HepG2 (cell line): Measurements from ENCODE around the gene NFE2L3. TPM values are rescaled to one million over a fixed set of nuclear protein-coding genes. Genes with fewer than 3 reads are reported as not detected.

Experiments used
- CCDC6 ChIP-seq: sonication (generic); formaldehyde crosslinking; IDR thresholded peaks from 2 replicates; pipeline ENCODE4 v1.8.1; 2022; ENCODE audit warnings: mild to moderate bottlenecking, missing genetic modification reagents, moderate library complexity
- DNMT1 ChIP-seq: sonication (generic); formaldehyde crosslinking; IDR thresholded peaks from 2 replicates; pipeline ENCODE4 v1.5.1; 2020; ENCODE audit warnings: mild to moderate bottlenecking, missing genetic modification reagents
- HOXA9 ChIP-seq: sonication (generic); formaldehyde crosslinking; IDR thresholded peaks from 2 replicates; pipeline ENCODE4 v1.8.1; 2022; ENCODE audit warnings: missing genetic modification reagents, mild to moderate bottlenecking, moderate library complexity, borderline replicate concordance
- MEIS2 ChIP-seq: sonication (generic); formaldehyde crosslinking; IDR thresholded peaks from 2 replicates; pipeline ENCODE4 v1.9.0; 2021; ENCODE audit warnings: mild to moderate bottlenecking, missing genetic modification reagents
- NONO ChIP-seq, 2 experiments: fragments of 450-650 bp in 1 of 2; sonication (generic) in 1 of 2; formaldehyde crosslinking in 1 of 2; IDR thresholded peaks in 1 of 2; conservative IDR thresholded peaks in 1 of 2; 2 replicates each; pipeline versions ENCODE4 v1.6.1 to v1.8.0; 2017 to 2022; ENCODE audit warnings: mild to moderate bottlenecking in 1 of 2, missing genetic modification reagents in 1 of 2, moderate library complexity in 1 of 2
- PATZ1 ChIP-seq: sonication (generic); formaldehyde crosslinking; IDR thresholded peaks from 2 replicates; pipeline ENCODE4 v1.4.0; 2020; ENCODE audit warnings: missing genetic modification reagents
- PCBP1 ChIP-seq: fragments of 200-400 bp; formaldehyde crosslinking; IDR thresholded peaks from 2 replicates; pipeline ENCODE4 v1.6.1; 2017; ENCODE audit warnings: mild to moderate bottlenecking, low read depth, low read length, borderline replicate concordance
- PITX1 ChIP-seq: sonication (generic); formaldehyde crosslinking; IDR thresholded peaks from 2 replicates; pipeline ENCODE4 v1.5.1; 2020; ENCODE audit warnings: mild to moderate bottlenecking, missing genetic modification reagents
- SAP130 ChIP-seq: IDR thresholded peaks from 2 replicates; pipeline ENCODE4 v1.6.1; 2016; ENCODE audit warnings: low read depth
- TAF1 ChIP-seq: sonication (generic); formaldehyde crosslinking; IDR thresholded peaks from 2 replicates; pipeline ENCODE4 v1.4.0; 2020; ENCODE audit warnings: missing genetic modification reagents
- THAP9 ChIP-seq: sonication (generic); formaldehyde crosslinking; IDR thresholded peaks from 2 replicates; pipeline ENCODE4; 2020; ENCODE audit warnings: missing genetic modification reagents, mild to moderate bottlenecking, borderline replicate concordance
- ZFP1 ChIP-seq: IDR thresholded peaks from 2 replicates; pipeline ENCODE4 v1.6.1; 2016
- ZNF292 ChIP-seq: sonication (generic); formaldehyde crosslinking; IDR thresholded peaks from 2 replicates; pipeline ENCODE4 v1.8.1; 2022; ENCODE audit warnings: mild to moderate bottlenecking, low read depth, missing genetic modification reagents, borderline replicate concordance
- ZNF335 ChIP-seq: sonication (generic); formaldehyde crosslinking; IDR thresholded peaks from 2 replicates; pipeline ENCODE4 v1.4.0; 2020; ENCODE audit warnings: missing genetic modification reagents
- ZNF501 ChIP-seq: sonication (generic); formaldehyde crosslinking; IDR thresholded peaks from 2 replicates; pipeline ENCODE4 v1.5.1; 2020; ENCODE audit warnings: mild to moderate bottlenecking, moderate library complexity, missing genetic modification reagents
- ZNF616 ChIP-seq: sonication (generic); formaldehyde crosslinking; IDR thresholded peaks from 2 replicates; pipeline ENCODE4 v1.5.0; 2020; ENCODE audit warnings: low read depth, mild to moderate bottlenecking, missing genetic modification reagents
- ZNF747 ChIP-seq: sonication (generic); formaldehyde crosslinking; IDR thresholded peaks from 2 replicates; pipeline ENCODE4 v1.8.1; 2023; ENCODE audit warnings: missing genetic modification reagents, mild to moderate bottlenecking, borderline replicate concordance
- polyA plus RNA-seq, 8 experiments: library from polyadenylated mRNA; depleted of rRNA in 3 of 8; stranded (reverse) in 7 of 8; unstranded in 1 of 8; fragments of >200 nt; fragmentation: Illumina TruSeq in 4 of 8; extraction: Trizol in 4 of 8; gene quantifications; 2 replicates each; pipeline versions ENCODE4 v1.2.1 to v1.2.3, GENCODE V29; 2011 to 2016; ENCODE audit warnings: low read depth in 4 of 8, missing spikeins in 1 of 8, mixed read lengths in 1 of 8; ENCODE audit not compliant: insufficient read depth in 1 of 8
- total RNA-seq, 5 experiments: library from RNA; depleted of rRNA; stranded (reverse); fragments of >200 nt; fragmentation: Illumina TruSeq; extraction: Trizol; gene quantifications; 2 replicates each; pipeline ENCODE4 v1.2.3, GENCODE V29; 2016; ENCODE audit warnings: low read depth in 1 of 5
- TF ChIP-seq, protein P1 (sequence below): sonication (generic); formaldehyde crosslinking; IDR thresholded peaks from 2 replicates; pipeline ENCODE4 v1.9.0; 2021; ENCODE audit warnings: missing genetic modification reagents, borderline replicate concordance
- TF ChIP-seq, protein P2 (sequence below): sonication (generic); formaldehyde crosslinking; IDR thresholded peaks from 2 replicates; pipeline ENCODE4 v1.5.1; 2020; ENCODE audit warnings: mild to moderate bottlenecking, moderate library complexity, missing genetic modification reagents

The NFE2L3 gene
- total and polyA plus RNA-seq, 2 of the 13 experiments (the other 11 are each of a cell fraction or from before 2014, with no cell fraction given), result 11.4 to 19.4 TPM

DNA sequence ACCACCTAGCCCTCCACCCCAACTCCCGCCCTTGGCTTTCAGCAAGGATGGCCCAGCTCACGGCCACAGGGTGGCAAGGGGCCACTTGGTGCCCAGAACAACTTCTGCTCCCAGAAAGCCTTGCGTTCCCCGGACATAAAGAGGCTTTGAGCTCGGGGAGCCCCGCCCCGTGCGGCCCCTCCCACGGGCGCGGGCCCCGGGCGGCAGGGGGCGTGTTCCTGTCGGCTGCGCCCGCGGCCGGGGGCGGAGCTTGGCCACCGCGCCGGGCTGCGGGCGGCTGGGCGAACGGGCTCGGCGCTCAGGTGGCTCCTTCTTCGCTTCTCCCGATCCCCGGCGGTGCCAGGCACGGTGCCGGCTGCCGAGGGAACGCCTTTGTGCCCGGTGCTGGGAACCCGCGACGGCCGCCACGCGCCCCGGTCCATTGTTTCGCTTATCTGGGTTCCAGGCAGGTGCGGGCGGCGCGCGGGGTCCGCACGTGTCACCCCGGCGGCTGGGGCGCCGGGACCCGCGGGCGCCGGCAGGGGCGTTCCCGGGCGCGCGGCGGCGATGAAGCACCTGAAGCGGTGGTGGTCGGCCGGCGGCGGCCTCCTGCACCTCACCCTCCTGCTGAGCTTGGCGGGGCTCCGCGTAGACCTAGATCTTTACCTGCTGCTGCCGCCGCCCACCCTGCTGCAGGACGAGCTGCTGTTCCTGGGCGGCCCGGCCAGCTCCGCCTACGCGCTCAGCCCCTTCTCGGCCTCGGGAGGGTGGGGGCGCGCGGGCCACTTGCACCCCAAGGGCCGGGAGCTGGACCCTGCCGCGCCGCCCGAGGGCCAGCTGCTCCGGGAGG, at the start of gene NFE2L3 (continued):
- TF ChIP-seq, protein P1, sequence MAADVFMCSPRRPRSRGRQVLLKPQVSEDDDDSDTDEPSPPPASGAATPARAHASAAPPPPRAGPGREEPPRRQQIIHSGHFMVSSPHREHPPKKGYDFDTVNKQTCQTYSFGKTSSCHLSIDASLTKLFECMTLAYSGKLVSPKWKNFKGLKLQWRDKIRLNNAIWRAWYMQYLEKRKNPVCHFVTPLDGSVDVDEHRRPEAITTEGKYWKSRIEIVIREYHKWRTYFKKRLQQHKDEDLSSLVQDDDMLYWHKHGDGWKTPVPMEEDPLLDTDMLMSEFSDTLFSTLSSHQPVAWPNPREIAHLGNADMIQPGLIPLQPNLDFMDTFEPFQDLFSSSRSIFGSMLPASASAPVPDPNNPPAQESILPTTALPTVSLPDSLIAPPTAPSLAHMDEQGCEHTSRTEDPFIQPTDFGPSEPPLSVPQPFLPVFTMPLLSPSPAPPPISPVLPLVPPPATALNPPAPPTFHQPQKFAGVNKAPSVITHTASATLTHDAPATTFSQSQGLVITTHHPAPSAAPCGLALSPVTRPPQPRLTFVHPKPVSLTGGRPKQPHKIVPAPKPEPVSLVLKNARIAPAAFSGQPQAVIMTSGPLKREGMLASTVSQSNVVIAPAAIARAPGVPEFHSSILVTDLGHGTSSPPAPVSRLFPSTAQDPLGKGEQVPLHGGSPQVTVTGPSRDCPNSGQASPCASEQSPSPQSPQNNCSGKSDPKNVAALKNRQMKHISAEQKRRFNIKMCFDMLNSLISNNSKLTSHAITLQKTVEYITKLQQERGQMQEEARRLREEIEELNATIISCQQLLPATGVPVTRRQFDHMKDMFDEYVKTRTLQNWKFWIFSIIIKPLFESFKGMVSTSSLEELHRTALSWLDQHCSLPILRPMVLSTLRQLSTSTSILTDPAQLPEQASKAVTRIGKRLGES (CRISPR knock-in tag), result no peak
- no peak for TF ChIP-seq MEIS2
- TF ChIP-seq CCDC6 (CRISPR knock-in tag), result peak; percentile 66; the same call in 1 of the 2 replicates
- TF ChIP-seq ZNF501 (CRISPR knock-in tag), result no peak
- peak; percentile 37; the same call in 1 of the 2 replicates for TF ChIP-seq TAF1 (CRISPR knock-in tag)
- TF ChIP-seq SAP130 (CRISPR knock-in tag), result peak; percentile 45; the same call in 1 of the 2 replicates
- no peak for TF ChIP-seq ZNF335
- TF ChIP-seq ZNF292, result no peak
- no peak for TF ChIP-seq DNMT1 (CRISPR knock-in tag)
- no peak for TF ChIP-seq NONO (IDR thresholded peaks at IDR 0.05)
- TF ChIP-seq NONO (CRISPR knock-in tag; conservative IDR thresholded peaks at IDR 0.05), result 0 out of 2 replicates have a peak, but pooled peaks have one; percentile 28
- no peak for TF ChIP-seq PCBP1
- no peak for TF ChIP-seq ZNF616 (CRISPR knock-in tag)
- TF ChIP-seq HOXA9 (CRISPR knock-in tag), result no peak
- TF ChIP-seq, protein P2, sequence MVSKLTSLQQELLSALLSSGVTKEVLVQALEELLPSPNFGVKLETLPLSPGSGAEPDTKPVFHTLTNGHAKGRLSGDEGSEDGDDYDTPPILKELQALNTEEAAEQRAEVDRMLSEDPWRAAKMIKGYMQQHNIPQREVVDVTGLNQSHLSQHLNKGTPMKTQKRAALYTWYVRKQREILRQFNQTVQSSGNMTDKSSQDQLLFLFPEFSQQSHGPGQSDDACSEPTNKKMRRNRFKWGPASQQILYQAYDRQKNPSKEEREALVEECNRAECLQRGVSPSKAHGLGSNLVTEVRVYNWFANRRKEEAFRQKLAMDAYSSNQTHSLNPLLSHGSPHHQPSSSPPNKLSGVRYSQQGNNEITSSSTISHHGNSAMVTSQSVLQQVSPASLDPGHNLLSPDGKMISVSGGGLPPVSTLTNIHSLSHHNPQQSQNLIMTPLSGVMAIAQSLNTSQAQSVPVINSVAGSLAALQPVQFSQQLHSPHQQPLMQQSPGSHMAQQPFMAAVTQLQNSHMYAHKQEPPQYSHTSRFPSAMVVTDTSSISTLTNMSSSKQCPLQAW (CRISPR knock-in tag), result no peak
- peak; percentile 73; the same call in 1 of the 2 replicates for TF ChIP-seq PATZ1 (CRISPR knock-in tag)
- 0 out of 2 replicates have a peak, but pooled peaks have one; percentile 6 for TF ChIP-seq ZNF747 (CRISPR knock-in tag)
- TF ChIP-seq THAP9 (CRISPR knock-in tag), result no peak
- no peak for TF ChIP-seq ZFP1 (CRISPR knock-in tag)
- TF ChIP-seq PITX1, result no peak
